Neural cell (in vitro differentiated cells): Measurements from ENCODE around the gene PCBP4.

Experiments used
- EZH2 ChIP-seq: fragments of 200-600, 300-800 bp; shearing (Covaris generic), sonication (generic); IDR thresholded peaks from 2 replicates; pipeline ENCODE4 v1.6.1; 2014; ENCODE audit warnings: antibody characterized with exemption, low read length, borderline replicate concordance, mild to moderate bottlenecking; ENCODE audit not compliant: insufficient read depth, poor library complexity, severe bottlenecking
- REST ChIP-seq: IDR thresholded peaks from 2 replicates; pipeline ENCODE4 v1.6.1; 2012; ENCODE audit warnings: borderline replicate concordance

GRCh38 chr3:51934991-51935885, 32.0 kb downstream of the PCBP4 start:
- TF ChIP-seq EZH2 (no peak), REST (no peak)
